ENCODE measurements around the gene CEP55.

Gene CEP55

GRCh38 chr10:93496322-93497041, at the start of gene CEP55:
CEP55 (plus strand) TSS chr10:93496612; CDS start chr10:93500052, 3,440 bp downstream.
- peak; percentile 98 for DNase-seq (ENCODE audit: extremely low spot score)
- ChIA-PET POLR2A (interaction anchor here (0.7 to 1.8 kb wide), 9 partner anchors 8 to 120 kb away, joined by 3 to 19 read pairs (median 5); partner anchors contain the start of gene MYOF), CTCF (interaction anchor here (1.0 to 1.6 kb wide), 3 partner anchors 14 to 120 kb away, joined by 3 to 6 read pairs (median 5); partner anchors contain the start of gene MYOF)
- TF ChIP-seq PKNOX1 (IDR thresholded peaks at IDR 0.05) (peak; percentile 47; the same call in 1 of the 2 replicates), SP1 (IDR thresholded peaks at IDR 0.05) (no peak), FOXM1 (IDR thresholded peaks at IDR 0.05; ENCODE audit: borderline replicate concordance) (peak; percentile 83), LEF1 (IDR thresholded peaks at IDR 0.05; ENCODE audit: borderline replicate concordance) (no peak), ARNT (IDR thresholded peaks at IDR 0.05) (no peak), NFRKB (IDR thresholded peaks at IDR 0.05) (no peak), HDGF (IDR thresholded peaks at IDR 0.05; ENCODE audit: borderline replicate concordance) (peak; percentile 91; the same call in 1 of the 2 replicates), CTBP1 (IDR thresholded peaks at IDR 0.05; ENCODE audit: borderline replicate concordance) (no peak; the same call in 1 of the 2 replicates), ZNF384 (IDR thresholded peaks at IDR 0.05) (no peak), FOXK2 (IDR thresholded peaks at IDR 0.05) (no peak), BHLHE40 (IDR thresholded peaks at IDR 0.05; ENCODE audit: borderline replicate concordance) (no peak), ELF4 (IDR thresholded peaks at IDR 0.05) (peak; percentile 88), L3MBTL2 (conservative IDR thresholded peaks at IDR 0.05) (peak; percentile 67; the same call in 1 of the 2 replicates), FOXA1 (IDR thresholded peaks at IDR 0.05) (no peak), TARDBP (IDR thresholded peaks at IDR 0.05) (no peak), SUZ12 (IDR thresholded peaks at IDR 0.05) (no peak)

GRCh38 chr10:93447019-93447418, 49.4 kb upstream of the CEP55 start:
- ChIA-PET CTCF (interaction anchor here (0.8 kb wide), 1 partner anchor 70 kb away, joined by 4 read pairs; no protein-coding TSS in a partner anchor), POLR2A (no interaction called here)
- TF ChIP-seq BHLHE40 (IDR thresholded peaks at IDR 0.05; ENCODE audit: borderline replicate concordance) (no peak), ARNT (IDR thresholded peaks at IDR 0.05) (no peak), L3MBTL2 (conservative IDR thresholded peaks at IDR 0.05) (no peak), FOXA1 (IDR thresholded peaks at IDR 0.05) (no peak), SP1 (IDR thresholded peaks at IDR 0.05) (no peak)
- DNase-seq (ENCODE audit: extremely low spot score) = no peak

DNA sequence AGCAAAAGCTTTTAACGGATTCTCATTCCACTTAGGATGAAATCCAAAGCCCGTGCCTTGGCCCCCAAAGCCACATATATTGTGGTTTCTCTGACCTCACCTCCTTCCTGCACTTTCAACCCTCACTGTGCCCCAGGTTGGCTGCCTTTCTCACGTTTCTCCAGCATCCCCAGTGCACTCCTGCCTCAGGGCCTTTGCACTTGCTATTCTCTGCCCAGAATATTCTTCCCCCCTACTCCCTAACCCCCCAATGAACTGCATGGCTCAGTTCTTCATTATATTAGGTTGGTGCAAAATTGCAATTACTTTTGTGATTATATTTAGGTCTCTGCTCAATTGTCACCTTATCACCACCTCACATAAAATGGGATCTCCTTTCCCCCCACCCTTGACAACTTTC, 48.4 kb upstream of the CEP55 start:
- POLR2A ChIA-PET = no interaction called here
- TF ChIP-seq FOXA1 (IDR thresholded peaks at IDR 0.05) = no peak
- no peak for TF ChIP-seq ELF4 (IDR thresholded peaks at IDR 0.05)
- no peak for TF ChIP-seq L3MBTL2 (conservative IDR thresholded peaks at IDR 0.05)
- no peak for TF ChIP-seq BHLHE40 (IDR thresholded peaks at IDR 0.05; ENCODE audit: borderline replicate concordance)
- no peak for TF ChIP-seq CTBP1 (IDR thresholded peaks at IDR 0.05; ENCODE audit: borderline replicate concordance)
- no peak for TF ChIP-seq NFRKB (IDR thresholded peaks at IDR 0.05)
- TF ChIP-seq SP1 (IDR thresholded peaks at IDR 0.05) = no peak
- no peak for TF ChIP-seq TARDBP (IDR thresholded peaks at IDR 0.05)
- no peak for TF ChIP-seq ARNT (IDR thresholded peaks at IDR 0.05)
- no peak for TF ChIP-seq PKNOX1 (IDR thresholded peaks at IDR 0.05)
- no peak for DNase-seq (ENCODE audit: extremely low spot score)
- CTCF ChIA-PET = no interaction called here

DNA sequence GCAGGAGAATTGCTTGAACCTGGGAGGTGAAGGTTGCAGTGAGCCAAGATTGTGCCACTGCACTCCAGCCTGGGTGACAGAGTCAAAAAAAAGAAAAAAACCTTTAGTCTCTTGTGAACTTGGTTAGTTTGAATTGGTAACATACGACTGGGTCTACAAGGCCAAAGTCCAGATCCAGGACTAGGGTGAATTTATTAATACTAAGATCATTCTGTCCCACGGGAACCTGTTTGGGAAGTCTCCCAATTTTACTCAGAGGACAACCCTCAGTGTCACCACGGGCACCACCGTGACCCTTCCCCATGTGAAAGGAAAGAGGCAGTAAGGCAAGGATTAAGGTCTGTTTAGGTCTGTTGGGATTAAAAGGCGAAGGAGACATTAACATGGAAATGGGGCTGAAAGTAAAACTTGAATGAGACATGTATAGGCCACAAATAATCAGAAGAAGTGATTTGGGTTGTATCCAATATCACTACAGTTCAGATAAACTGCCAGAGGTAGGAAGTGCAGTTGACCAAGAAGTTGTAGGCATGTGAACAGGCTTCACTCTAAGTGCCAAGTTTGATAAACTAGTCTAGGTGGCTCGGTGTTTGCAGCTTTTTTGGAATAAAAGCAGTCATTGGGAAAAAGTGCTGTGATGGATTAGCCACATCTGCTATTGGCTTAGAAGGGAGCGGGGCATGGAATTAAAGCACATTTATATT, 45.0 kb upstream of the CEP55 start:
- POLR2A ChIA-PET = no interaction called here
- no peak for TF ChIP-seq HDGF (IDR thresholded peaks at IDR 0.05; ENCODE audit: borderline replicate concordance)
- TF ChIP-seq BHLHE40 (IDR thresholded peaks at IDR 0.05; ENCODE audit: borderline replicate concordance) = no peak
- no peak for TF ChIP-seq FOXK2 (IDR thresholded peaks at IDR 0.05)
- TF ChIP-seq ARNT (IDR thresholded peaks at IDR 0.05) = no peak
- TF ChIP-seq FOXA1 (IDR thresholded peaks at IDR 0.05) = no peak
- CTCF ChIA-PET = no interaction called here
- DNase-seq (ENCODE audit: extremely low spot score) = no peak

DNA sequence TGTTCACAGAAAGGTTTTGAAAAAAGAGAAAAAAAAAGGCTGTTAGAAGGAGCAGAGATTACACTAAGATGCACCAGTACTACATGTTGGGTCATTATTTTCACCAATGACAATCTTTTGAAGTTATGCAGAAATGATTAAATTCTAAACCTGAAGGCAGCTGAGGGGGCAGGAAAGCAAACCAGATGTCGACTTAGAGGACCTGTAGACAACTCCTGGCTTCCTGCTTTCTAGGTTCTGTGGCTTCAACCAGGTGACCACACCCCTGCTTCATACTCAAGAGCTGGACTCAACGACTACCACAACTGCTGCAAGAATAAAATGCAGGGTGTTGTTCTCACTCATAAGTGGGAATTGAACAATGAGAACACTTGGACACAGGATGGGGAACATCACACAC, 44.3 kb upstream of the CEP55 start:
- CTCF ChIA-PET = no interaction called here
- TF ChIP-seq ELF4 (IDR thresholded peaks at IDR 0.05) = no peak
- TF ChIP-seq HDGF (IDR thresholded peaks at IDR 0.05; ENCODE audit: borderline replicate concordance) = no peak
- no peak for TF ChIP-seq BHLHE40 (IDR thresholded peaks at IDR 0.05; ENCODE audit: borderline replicate concordance)
- no peak for TF ChIP-seq L3MBTL2 (conservative IDR thresholded peaks at IDR 0.05)
- TF ChIP-seq LEF1 (IDR thresholded peaks at IDR 0.05; ENCODE audit: borderline replicate concordance) = no peak
- no peak for TF ChIP-seq FOXM1 (IDR thresholded peaks at IDR 0.05; ENCODE audit: borderline replicate concordance)
- no peak for TF ChIP-seq FOXK2 (IDR thresholded peaks at IDR 0.05)
- no peak for TF ChIP-seq NFRKB (IDR thresholded peaks at IDR 0.05)
- no peak for TF ChIP-seq TARDBP (IDR thresholded peaks at IDR 0.05)
- no peak for TF ChIP-seq SUZ12 (IDR thresholded peaks at IDR 0.05)
- TF ChIP-seq SP1 (IDR thresholded peaks at IDR 0.05) = no peak
- no peak for TF ChIP-seq FOXA1 (IDR thresholded peaks at IDR 0.05)
- TF ChIP-seq ZNF384 (IDR thresholded peaks at IDR 0.05) = no peak
- TF ChIP-seq PKNOX1 (IDR thresholded peaks at IDR 0.05) = no peak
- no peak for TF ChIP-seq CTBP1 (IDR thresholded peaks at IDR 0.05; ENCODE audit: borderline replicate concordance)
- POLR2A ChIA-PET = no interaction called here
- no peak for DNase-seq (ENCODE audit: extremely low spot score)

- no peak for TF ChIP-seq L3MBTL2 (conservative IDR thresholded peaks at IDR 0.05)
- no peak for TF ChIP-seq FOXM1 (IDR thresholded peaks at IDR 0.05; ENCODE audit: borderline replicate concordance)
- TF ChIP-seq ARNT (IDR thresholded peaks at IDR 0.05) = no peak
- TF ChIP-seq SUZ12 (IDR thresholded peaks at IDR 0.05) = no peak
- ChIA-PET CTCF (no interaction called here), POLR2A (interaction anchor here (1.3 kb wide), 1 partner anchor 10 kb away, joined by 3 read pairs; no protein-coding TSS in a partner anchor)
- DNase-seq (ENCODE audit: extremely low spot score) = no peak
Observed at GRCh38 chr10:93454146-93454545, 42.3 kb upstream of the CEP55 start.
